ENCODE data around the gene MROH2A. TPM values are rescaled to one million over a fixed set of nuclear protein-coding genes. Genes with fewer than 3 reads are reported as not detected.

MROH2A gene
- total and polyA plus RNA-seq, 9 of the 15 experiments (the other 6 are each of a cell fraction or from before 2014, with no cell fraction given), result 0.03 TPM; not detected in 8

- POLR2A ChIA-PET, result interaction anchor here (1.6 kb wide), 1 partner anchor 17 kb away, joined by 6 read pairs; no protein-coding TSS in a partner anchor
- Histone ChIP-seq H3K9me1 (ENCODE audit: control insufficient read depth, insufficient read depth, low read length) (peaks cover 3% of the 10 kb centered on the region), H4K20me1 (replicated peaks; ENCODE audit: control insufficient read depth, insufficient read depth, low read length) (peaks cover 26% of the 10 kb centered on the region), H3K27ac (ENCODE audit: extremely low read depth, low read depth, low read length) (no peak overlapping the region), H3K4me1 (replicated peaks in 1 of 2; ENCODE audit: control insufficient read depth in 2 of 2, insufficient read depth in 2 of 2, low read length in 2 of 2) (peaks cover 0 to 5% of the 10 kb centered on the region in 2 experiments; a peak in 1 of 5 replicates), H3K4me2 (ENCODE audit: insufficient read depth, low read length) (no peak overlapping the region), H2AFZ (ENCODE audit: low read depth, low read length) (no peak overlapping the region), H3K4me3 (no peak overlapping the region), H3K9ac (ENCODE audit: insufficient read depth in 1 of 2, low read depth in 2 of 2, low read length in 2 of 2) (no peak overlapping the region), H3K27me3 (ENCODE audit: control insufficient read depth in 2 of 2, insufficient read depth in 2 of 2, low read length in 2 of 2) (no peaks in the 10 kb centered on the region), H3K36me3 (ENCODE audit: control insufficient read depth, insufficient read depth, low read length) (peaks cover 98% of the 10 kb centered on the region; the same call in 2 of the 3 replicates), H3K9me3 (replicated peaks; ENCODE audit: control insufficient read depth, insufficient read depth, low read depth, low read length) (no peaks in the 10 kb centered on the region), H3K79me2 (ENCODE audit: control insufficient read depth, insufficient read depth, low read length) (peaks cover 73% of the 10 kb centered on the region)
- FAIRE-seq, result no peak
- no TSS peak for BruUV-seq (replicated peaks)
- in situ Hi-C loops (cut with MboI), result no loop called here
- CTCF ChIA-PET (ENCODE audit: low intra/inter-chr PET ratio), result no interaction called here
- intact Hi-C loops (cut with micrococcal nuclease), result no loop called here
- DNase-seq (ENCODE audit: extremely low read depth in 1 of 4, low spot score in 3 of 4), result no peak
- ATAC-seq, result no peak
- TF ChIP-seq RBFOX2 (IDR thresholded peaks at IDR 0.05; ENCODE audit: low read depth, low read length) (0 out of 2 replicates have a peak, but pooled peaks have one; percentile 23), ZNF146 (CRISPR knock-in tag; IDR thresholded peaks at IDR 0.05; ENCODE audit: unreplicated experiment) (no peak), SAFB2 (IDR thresholded peaks at IDR 0.05; ENCODE audit: borderline replicate concordance, low read depth, low read length, severe bottlenecking) (no peak)
- 98% methylated on average over 6 of the region's 9 CpGs for WGBS (ENCODE audit: insufficient coverage, low coverage, missing lambda C conversion rate)
Observed at GRCh38 chr2:233840520-233840919, 62.4 kb downstream of the MROH2A start.

DNA sequence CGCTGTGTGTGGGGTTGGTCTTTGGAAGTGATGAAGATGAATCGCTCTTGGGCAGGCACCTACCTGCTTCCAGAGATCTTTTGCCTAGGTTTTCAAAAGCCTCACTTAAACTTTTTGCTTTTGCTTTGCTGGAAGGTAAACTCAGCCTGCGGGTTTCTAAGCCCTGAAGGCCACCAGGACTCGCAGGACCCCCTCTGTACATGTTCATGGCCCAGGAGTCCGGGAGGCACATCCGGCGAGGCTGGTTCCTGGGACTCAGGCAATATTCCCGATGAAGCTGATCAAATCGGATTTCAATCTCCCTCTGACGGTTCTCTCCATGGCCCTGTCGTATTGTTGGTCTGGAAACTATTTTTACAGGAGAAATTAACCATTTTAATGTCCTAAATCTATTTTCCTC is 63.1 kb downstream of the MROH2A start:
- TF ChIP-seq, protein P1, sequence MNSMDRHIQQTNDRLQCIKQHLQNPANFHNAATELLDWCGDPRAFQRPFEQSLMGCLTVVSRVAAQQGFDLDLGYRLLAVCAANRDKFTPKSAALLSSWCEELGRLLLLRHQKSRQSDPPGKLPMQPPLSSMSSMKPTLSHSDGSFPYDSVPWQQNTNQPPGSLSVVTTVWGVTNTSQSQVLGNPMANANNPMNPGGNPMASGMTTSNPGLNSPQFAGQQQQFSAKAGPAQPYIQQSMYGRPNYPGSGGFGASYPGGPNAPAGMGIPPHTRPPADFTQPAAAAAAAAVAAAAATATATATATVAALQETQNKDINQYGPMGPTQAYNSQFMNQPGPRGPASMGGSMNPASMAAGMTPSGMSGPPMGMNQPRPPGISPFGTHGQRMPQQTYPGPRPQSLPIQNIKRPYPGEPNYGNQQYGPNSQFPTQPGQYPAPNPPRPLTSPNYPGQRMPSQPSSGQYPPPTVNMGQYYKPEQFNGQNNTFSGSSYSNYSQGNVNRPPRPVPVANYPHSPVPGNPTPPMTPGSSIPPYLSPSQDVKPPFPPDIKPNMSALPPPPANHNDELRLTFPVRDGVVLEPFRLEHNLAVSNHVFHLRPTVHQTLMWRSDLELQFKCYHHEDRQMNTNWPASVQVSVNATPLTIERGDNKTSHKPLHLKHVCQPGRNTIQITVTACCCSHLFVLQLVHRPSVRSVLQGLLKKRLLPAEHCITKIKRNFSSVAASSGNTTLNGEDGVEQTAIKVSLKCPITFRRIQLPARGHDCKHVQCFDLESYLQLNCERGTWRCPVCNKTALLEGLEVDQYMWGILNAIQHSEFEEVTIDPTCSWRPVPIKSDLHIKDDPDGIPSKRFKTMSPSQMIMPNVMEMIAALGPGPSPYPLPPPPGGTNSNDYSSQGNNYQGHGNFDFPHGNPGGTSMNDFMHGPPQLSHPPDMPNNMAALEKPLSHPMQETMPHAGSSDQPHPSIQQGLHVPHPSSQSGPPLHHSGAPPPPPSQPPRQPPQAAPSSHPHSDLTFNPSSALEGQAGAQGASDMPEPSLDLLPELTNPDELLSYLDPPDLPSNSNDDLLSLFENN (IDR thresholded peaks at IDR 0.05; ENCODE audit: low read depth in 2 of 2, low read length in 2 of 2), result no peak
- H3K4me2 ChIP-seq (ENCODE audit: insufficient read depth, low read length), result no peak overlapping the region
- TSS peak; percentile 14 for BruUV-seq (replicated peaks)
- H3K27ac ChIP-seq (ENCODE audit: extremely low read depth, low read depth, low read length), result no peak overlapping the region
- peaks cover 0 to 5% of the 10 kb centered on the region in 2 experiments; a peak in 1 of 5 replicates for H3K4me1 ChIP-seq (replicated peaks in 1 of 2; ENCODE audit: control insufficient read depth in 2 of 2, insufficient read depth in 2 of 2, low read length in 2 of 2)
- ChIA-PET CTCF (ENCODE audit: low intra/inter-chr PET ratio) (no interaction called here), POLR2A (interaction anchor here (1.4 kb wide), 1 partner anchor 10 kb away, joined by 7 read pairs; no protein-coding TSS in a partner anchor)
- no peak overlapping the region for H2AFZ ChIP-seq (ENCODE audit: low read depth, low read length)
- ATAC-seq (no peak), FAIRE-seq (no peak), DNase-seq (ENCODE audit: extremely low read depth in 1 of 4, low spot score in 3 of 4) (no peak)
- in situ Hi-C loops (cut with MboI), result no loop called here
- peaks cover 96% of the 10 kb centered on the region; the same call in 2 of the 3 replicates for H3K36me3 ChIP-seq (ENCODE audit: control insufficient read depth, insufficient read depth, low read length)
- no peaks in the 10 kb centered on the region for H3K9me3 ChIP-seq (replicated peaks; ENCODE audit: control insufficient read depth, insufficient read depth, low read depth, low read length)
- no peak overlapping the region for H3K9ac ChIP-seq (ENCODE audit: insufficient read depth in 1 of 2, low read depth in 2 of 2, low read length in 2 of 2)
- H3K4me3 ChIP-seq, result no peak overlapping the region
- 98% methylated on average over 7 of the region's 11 CpGs for WGBS (ENCODE audit: insufficient coverage, low coverage, missing lambda C conversion rate)
- H3K9me1 ChIP-seq (ENCODE audit: control insufficient read depth, insufficient read depth, low read length), result peaks cover 3% of the 10 kb centered on the region
- no peaks in the 10 kb centered on the region for H3K27me3 ChIP-seq (ENCODE audit: control insufficient read depth in 2 of 2, insufficient read depth in 2 of 2, low read length in 2 of 2)
- peaks cover 26% of the 10 kb centered on the region for H4K20me1 ChIP-seq (replicated peaks; ENCODE audit: control insufficient read depth, insufficient read depth, low read length)
- H3K79me2 ChIP-seq (ENCODE audit: control insufficient read depth, insufficient read depth, low read length), result peaks cover 73% of the 10 kb centered on the region
- intact Hi-C loops (cut with micrococcal nuclease), result no loop called here
